Measurements from ENCODE around the gene CUEDC1. TPM values are rescaled to one million over a fixed set of nuclear protein-coding genes. Genes with fewer than 3 reads are reported as not detected.

Gene CUEDC1
- total RNA-seq, 1 experiment from 2014 or later = 61.4 TPM

DNA sequence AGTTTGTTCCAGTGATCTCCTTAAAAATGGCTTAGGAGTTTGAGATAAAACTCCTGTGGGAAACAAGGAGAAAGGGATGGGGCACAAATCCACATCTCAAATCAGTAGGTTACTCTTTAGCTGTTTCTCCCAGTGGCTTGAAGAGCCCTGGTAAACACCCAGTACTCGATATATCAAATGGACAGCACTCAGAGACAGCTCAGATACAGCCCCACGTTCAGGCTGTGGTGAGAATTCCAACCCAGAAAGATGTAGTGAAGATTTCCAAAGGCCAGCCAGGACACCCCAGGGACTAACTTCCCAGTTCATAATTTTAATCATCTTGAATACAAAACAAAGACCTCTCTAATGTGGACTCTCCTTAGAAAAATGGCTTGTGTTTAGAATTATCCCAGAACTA is 39.2 kb upstream of the CUEDC1 start:
- Histone ChIP-seq H3K4me2 (no peak overlapping the region), H3K4me3 (no peak overlapping the region), H2AFZ (no peak overlapping the region), H3K4me1 (replicated peaks; ENCODE audit: insufficient read depth) (no peaks in the 10 kb centered on the region), H4K20me1 (ENCODE audit: insufficient read depth) (peaks cover 14% of the 10 kb centered on the region; the same call in 1 of the 2 replicates), H3F3A (ENCODE audit: insufficient read depth, low read depth) (peaks cover 79% of the 10 kb centered on the region), H3K9me2 (ENCODE audit: insufficient read depth) (no peaks in the 10 kb centered on the region), H3K27me3 (ENCODE audit: insufficient read depth, low read depth) (no peaks in the 10 kb centered on the region), H3K27ac (no peak overlapping the region), H3K79me2 (ENCODE audit: low read depth) (no peaks in the 10 kb centered on the region), H3K36me3 (ENCODE audit: low read depth) (peaks cover 10% of the 10 kb centered on the region), H3K9me3 (ENCODE audit: insufficient read depth, low read depth) (no peaks in the 10 kb centered on the region)
- no peak for TF ChIP-seq EZH2 (IDR thresholded peaks at IDR 0.05; ENCODE audit: low read depth)
- TF ChIP-seq, protein P1, sequence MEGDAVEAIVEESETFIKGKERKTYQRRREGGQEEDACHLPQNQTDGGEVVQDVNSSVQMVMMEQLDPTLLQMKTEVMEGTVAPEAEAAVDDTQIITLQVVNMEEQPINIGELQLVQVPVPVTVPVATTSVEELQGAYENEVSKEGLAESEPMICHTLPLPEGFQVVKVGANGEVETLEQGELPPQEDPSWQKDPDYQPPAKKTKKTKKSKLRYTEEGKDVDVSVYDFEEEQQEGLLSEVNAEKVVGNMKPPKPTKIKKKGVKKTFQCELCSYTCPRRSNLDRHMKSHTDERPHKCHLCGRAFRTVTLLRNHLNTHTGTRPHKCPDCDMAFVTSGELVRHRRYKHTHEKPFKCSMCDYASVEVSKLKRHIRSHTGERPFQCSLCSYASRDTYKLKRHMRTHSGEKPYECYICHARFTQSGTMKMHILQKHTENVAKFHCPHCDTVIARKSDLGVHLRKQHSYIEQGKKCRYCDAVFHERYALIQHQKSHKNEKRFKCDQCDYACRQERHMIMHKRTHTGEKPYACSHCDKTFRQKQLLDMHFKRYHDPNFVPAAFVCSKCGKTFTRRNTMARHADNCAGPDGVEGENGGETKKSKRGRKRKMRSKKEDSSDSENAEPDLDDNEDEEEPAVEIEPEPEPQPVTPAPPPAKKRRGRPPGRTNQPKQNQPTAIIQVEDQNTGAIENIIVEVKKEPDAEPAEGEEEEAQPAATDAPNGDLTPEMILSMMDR (conservative IDR thresholded peaks at IDR 0.05) = no peak
- no peak for DNase-seq
- intact Hi-C loops (cut with micrococcal nuclease; ENCODE audit: unreplicated experiment) = loop anchor here (2.0 kb wide), 2 partner anchors 144 to 864 kb away; partner anchors contain the start of gene MRPS23
- ChIA-PET CTCF (interaction anchor here (0.5 to 0.8 kb wide), 2 partner anchors 139 to 140 kb away, joined by 3 to 7 read pairs; no protein-coding TSS in a partner anchor), POLR2A (ENCODE audit: unreplicated experiment) (interaction anchor here (0.6 kb wide), 2 partner anchors 53 to 80 kb away, joined by 3 to 6 read pairs; no protein-coding TSS in a partner anchor)
- BruUV-seq (replicated peaks) = no TSS peak

DNA sequence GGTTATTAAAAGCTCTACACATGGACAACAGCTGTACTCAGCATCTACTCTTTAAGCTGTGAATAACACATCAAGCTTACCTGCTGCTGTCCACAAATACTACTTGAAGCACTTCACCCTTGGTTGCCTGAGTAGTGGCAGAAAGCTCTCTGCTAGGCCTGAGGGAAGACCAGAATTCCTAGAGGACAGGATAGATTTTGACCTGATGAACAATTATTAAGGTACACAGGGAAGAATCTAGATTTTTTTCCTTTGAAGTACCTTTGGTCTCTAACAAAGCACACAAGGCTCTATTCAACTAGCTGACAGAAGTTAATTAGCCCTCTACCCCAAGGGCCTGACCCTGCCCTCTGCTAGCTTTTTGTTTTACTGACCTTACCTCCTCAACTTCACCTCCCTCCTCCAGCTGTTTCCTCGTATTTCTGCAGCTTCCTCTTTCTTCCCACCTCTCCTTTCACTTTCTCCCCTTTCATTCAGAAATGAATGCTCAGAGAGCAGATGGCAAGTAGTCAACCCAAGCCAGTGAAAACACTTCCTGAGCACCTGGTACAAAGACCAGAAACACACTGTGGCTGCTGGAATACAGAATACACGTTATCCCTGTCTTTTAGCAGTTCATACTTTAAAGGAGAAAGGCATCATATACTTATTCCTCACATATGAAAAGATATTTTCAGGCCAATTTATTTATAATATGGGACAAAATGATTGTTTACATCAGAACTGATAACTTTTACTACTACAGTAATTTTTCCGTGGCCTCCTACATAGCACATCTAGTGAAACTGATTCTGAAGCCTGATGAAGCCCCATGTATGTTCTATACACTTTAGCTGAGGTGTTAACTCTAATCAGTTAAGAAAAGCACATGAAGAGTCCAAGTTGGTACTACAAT is 38.5 kb upstream of the CUEDC1 start:
- no peak overlapping the region for H3K4me2 ChIP-seq
- BruUV-seq (replicated peaks) = no TSS peak
- H3F3A ChIP-seq (ENCODE audit: insufficient read depth, low read depth) = peaks cover 80% of the 10 kb centered on the region
- peaks cover 8% of the 10 kb centered on the region; the same call in 1 of the 2 replicates for H4K20me1 ChIP-seq (ENCODE audit: insufficient read depth)
- no peak for DNase-seq
- no peak overlapping the region for H3K4me3 ChIP-seq
- TF ChIP-seq EZH2 (IDR thresholded peaks at IDR 0.05; ENCODE audit: low read depth) = no peak
- TF ChIP-seq, protein P1 (conservative IDR thresholded peaks at IDR 0.05) = no peak
- no peak overlapping the region for H3K27ac ChIP-seq
- no peak overlapping the region for H2AFZ ChIP-seq
- POLR2A ChIA-PET (ENCODE audit: unreplicated experiment) = interaction anchor here (0.6 to 0.7 kb wide), 4 partner anchors 52 to 868 kb away, joined by 3 to 7 read pairs (median 6); no protein-coding TSS in a partner anchor
- H3K27me3 ChIP-seq (ENCODE audit: insufficient read depth, low read depth) = no peaks in the 10 kb centered on the region
- H3K4me1 ChIP-seq (replicated peaks; ENCODE audit: insufficient read depth) = no peaks in the 10 kb centered on the region
- no peaks in the 10 kb centered on the region for H3K9me2 ChIP-seq (ENCODE audit: insufficient read depth)
- CTCF ChIA-PET = interaction anchor here (0.5 to 0.8 kb wide), 4 partner anchors 66 to 143 kb away, joined by 3 to 7 read pairs (median 3); no protein-coding TSS in a partner anchor
- H3K36me3 ChIP-seq (ENCODE audit: low read depth) = peaks cover 3% of the 10 kb centered on the region; the same call in 1 of the 2 replicates
- H3K79me2 ChIP-seq (ENCODE audit: low read depth) = no peaks in the 10 kb centered on the region
- intact Hi-C loops (cut with micrococcal nuclease; ENCODE audit: unreplicated experiment) = loop anchor here (2.0 kb wide), 2 partner anchors 143 to 863 kb away; partner anchors contain the start of gene MRPS23
- H3K9me3 ChIP-seq (ENCODE audit: insufficient read depth, low read depth) = no peaks in the 10 kb centered on the region

DNA sequence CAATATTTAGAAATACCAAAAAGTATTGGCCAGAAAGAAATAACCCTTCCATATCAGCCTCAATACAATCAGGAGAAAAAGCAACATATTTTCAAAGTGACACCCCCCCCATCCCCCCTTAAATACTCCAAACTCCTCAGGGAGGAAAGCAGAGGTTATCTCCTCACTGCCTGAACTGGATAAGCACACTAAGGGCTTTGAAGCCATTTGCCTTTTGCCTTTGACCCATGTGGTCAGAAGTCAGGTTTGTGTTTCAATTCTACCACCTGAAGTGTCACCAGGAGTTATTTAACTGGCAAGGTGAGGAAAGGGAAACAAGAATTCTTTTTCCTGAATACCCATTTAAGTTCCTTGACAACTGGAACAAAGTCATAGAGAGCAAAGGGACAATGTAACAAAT is 36.3 kb upstream of the CUEDC1 start:
- no peaks in the 10 kb centered on the region for H3K9me3 ChIP-seq (ENCODE audit: insufficient read depth, low read depth)
- H2AFZ ChIP-seq = no peak overlapping the region
- no TSS peak for BruUV-seq (replicated peaks)
- peaks cover 62% of the 10 kb centered on the region for H3F3A ChIP-seq (ENCODE audit: insufficient read depth, low read depth)
- ChIA-PET CTCF (interaction anchor here (1.1 kb wide), 1 partner anchor 132 kb away, joined by 3 read pairs; no protein-coding TSS in a partner anchor), POLR2A (ENCODE audit: unreplicated experiment) (no interaction called here)
- no peak overlapping the region for H3K4me2 ChIP-seq
- peaks cover 12% of the 10 kb centered on the region for H3K79me2 ChIP-seq (ENCODE audit: low read depth)
- no peak overlapping the region for H3K4me3 ChIP-seq
- TF ChIP-seq, protein P1 (conservative IDR thresholded peaks at IDR 0.05) = no peak
- TF ChIP-seq EZH2 (IDR thresholded peaks at IDR 0.05; ENCODE audit: low read depth) = no peak
- H4K20me1 ChIP-seq (ENCODE audit: insufficient read depth) = no peaks in the 10 kb centered on the region; the same call in 1 of the 2 replicates
- H3K4me1 ChIP-seq (replicated peaks; ENCODE audit: insufficient read depth) = peaks cover under 1% of the 10 kb centered on the region
- H3K27me3 ChIP-seq (ENCODE audit: insufficient read depth, low read depth) = no peaks in the 10 kb centered on the region
- H3K27ac ChIP-seq = no peak overlapping the region
- no peaks in the 10 kb centered on the region for H3K9me2 ChIP-seq (ENCODE audit: insufficient read depth)
- no peaks in the 10 kb centered on the region for H3K36me3 ChIP-seq (ENCODE audit: low read depth)
- intact Hi-C loops (cut with micrococcal nuclease; ENCODE audit: unreplicated experiment) = no loop called here
- no peak for DNase-seq

Data from PC-9 (cell line).